Measurements from ENCODE around the gene ASXL1.
A peak's percentile ranks its signal among the peaks of the same experiment; 100 is the strongest.
"Not testable (repeated sequence)": the region's sequence is repeated elsewhere in the genome, so short reads cannot be mapped to it uniquely, and the experiment has no call there.

The ASXL1 gene

GRCh38 chr20:32363492-32363891 lies 5.4 kb downstream of the ASXL1 start:
- no peak for DNase-seq

- peak; percentile 16 for DNase-seq
These were observed 6.5 kb downstream of the ASXL1 start for GRCh38 chr20:32364554-32365208.

GRCh38 chr20:32365564-32365963 lies 7.4 kb downstream of the ASXL1 start:
- no peak for DNase-seq

- no peak for DNase-seq
These were observed 8.2 kb downstream of the ASXL1 start for GRCh38 chr20:32366380-32366779.

DNA sequence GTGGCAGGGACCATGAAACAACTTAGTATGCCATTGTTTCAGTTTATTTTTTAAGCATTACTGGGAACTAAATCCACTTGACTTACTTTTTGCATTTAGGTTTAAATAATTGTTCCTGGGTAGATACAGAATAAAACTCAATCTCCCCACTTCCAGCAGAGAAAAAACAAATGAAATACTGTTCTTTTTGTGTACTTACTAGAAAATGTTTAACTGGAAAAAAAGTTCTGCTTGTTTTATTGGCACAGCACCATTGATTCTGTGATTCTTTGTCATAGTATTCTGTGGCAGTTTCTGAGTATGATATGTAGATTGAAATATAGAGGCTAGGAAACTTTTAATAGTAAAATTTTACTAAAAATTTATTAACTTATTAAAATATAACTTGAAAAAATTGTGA lies 10.2 kb downstream of the ASXL1 start:
- no peak for DNase-seq

DNA sequence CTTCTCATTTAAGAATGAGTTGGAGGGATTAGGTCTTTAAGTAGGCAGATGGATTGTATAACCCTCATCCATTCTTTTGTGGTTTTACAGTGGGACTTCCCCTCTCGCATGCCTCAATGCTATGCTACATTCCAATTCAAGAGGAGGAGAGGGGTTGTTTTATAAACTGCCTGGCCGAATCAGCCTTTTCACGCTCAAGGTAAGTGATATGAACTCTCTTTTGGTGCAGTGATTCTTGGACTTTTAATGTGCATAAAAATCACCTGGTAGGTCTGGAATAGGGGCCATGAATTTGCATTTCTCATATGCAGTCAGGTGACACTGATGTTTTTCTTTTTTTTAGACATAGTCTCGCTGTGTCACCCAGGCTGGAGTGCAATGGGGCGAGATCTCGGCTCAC lies 10.8 kb downstream of the ASXL1 start:
- DNase-seq = no peak

DNA sequence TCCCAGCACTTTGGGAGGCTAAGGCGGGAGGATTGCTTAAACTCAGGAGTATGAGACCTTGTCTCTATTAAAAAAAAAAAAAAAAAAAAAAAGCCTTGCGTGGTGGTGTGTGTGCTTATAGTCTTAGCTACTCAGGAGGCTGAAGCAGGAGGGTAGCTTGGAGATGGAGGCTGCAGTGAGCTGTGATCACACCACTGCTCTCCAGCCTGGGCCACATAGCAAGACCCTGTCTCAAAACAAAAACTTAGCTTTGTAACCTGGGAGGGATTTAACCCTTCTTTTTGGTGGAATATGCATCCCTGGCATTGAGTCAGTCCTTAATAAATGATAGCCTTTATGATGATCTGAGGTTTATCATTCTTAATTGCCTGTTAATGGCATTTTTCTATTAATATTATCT lies 12.8 kb downstream of the ASXL1 start:
- DNase-seq = no peak

DNA sequence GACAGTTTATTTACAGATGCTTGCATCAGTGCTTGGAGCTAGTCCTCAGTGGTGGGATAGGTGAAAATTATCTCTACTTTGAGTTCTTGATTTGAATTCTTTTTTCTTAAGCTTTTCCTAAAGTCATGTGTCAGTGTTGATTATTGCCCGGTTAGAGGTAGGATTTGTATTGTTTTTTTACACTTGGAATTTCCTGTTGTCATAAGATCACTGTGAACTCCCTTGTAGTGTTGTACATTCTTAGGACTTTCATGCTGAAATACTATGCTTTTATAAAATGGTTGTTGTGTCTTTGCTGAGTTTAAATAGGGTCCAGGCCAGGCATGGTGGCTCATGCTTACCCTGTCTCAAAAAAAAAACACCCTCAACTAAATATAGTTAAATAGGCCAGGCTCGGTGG lies 20.3 kb downstream of the ASXL1 start:
- no peak for DNase-seq

GRCh38 chr20:32380037-32380436 lies 21.9 kb downstream of the ASXL1 start:
- DNase-seq = not testable (repeated sequence)

- DNase-seq = no peak
These were observed 22.6 kb downstream of the ASXL1 start for GRCh38 chr20:32380745-32381144.

GRCh38 chr20:32382102-32382950 lies 24.2 kb downstream of the ASXL1 start:
- DNase-seq = no peak

GRCh38 chr20:32383441-32383840 lies 25.3 kb downstream of the ASXL1 start:
- DNase-seq = not testable (repeated sequence)

DNA sequence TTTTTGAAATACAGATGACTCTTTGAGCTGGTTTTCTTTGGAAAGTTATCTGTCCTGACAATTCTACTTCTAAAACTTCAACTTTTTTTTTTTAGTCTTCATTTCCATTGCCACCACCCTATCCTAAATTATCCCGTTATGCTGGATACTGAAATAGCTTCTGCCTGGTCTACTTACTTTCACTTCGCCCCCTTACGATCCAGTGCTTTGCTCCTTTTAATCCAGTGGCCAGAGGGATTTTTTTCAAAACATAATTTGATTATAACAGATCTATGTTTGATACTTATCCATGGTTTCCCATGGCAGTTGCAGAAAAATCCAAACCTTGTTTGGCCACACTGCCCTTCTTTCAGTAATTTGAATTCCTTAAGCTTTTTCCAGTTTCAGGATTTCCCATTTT lies 27.4 kb downstream of the ASXL1 start:
- DNase-seq = no peak

GRCh38 chr20:32386091-32386490 lies 28.0 kb downstream of the ASXL1 start:
- no peak for DNase-seq

DNA sequence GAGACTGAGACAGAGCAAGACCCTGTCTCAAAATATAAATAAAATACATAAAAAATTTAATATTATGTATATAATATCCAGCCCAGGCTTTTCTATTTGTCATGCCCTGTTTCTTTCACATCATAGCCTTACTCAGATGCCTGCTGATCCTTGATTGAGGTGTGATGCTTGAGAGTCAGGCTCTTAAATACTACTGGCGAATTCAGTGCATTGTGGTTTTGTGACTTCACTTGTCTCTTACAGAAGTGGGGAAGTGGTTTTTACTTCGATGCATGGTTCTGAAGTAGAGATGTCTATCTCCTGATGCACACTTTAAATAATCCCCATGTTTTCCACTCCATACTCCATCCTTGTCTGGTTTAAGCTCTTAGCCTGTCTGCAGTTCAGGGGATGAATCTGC lies 29.1 kb downstream of the ASXL1 start:
- DNase-seq = no peak

GRCh38 chr20:32391003-32391402 lies 32.9 kb downstream of the ASXL1 start:
- DNase-seq = no peak

GRCh38 chr20:32395066-32395465 lies 36.9 kb downstream of the ASXL1 start:
- no peak for DNase-seq

GRCh38 chr20:32396646-32397160 lies 38.6 kb downstream of the ASXL1 start:
- DNase-seq = no peak

DNA sequence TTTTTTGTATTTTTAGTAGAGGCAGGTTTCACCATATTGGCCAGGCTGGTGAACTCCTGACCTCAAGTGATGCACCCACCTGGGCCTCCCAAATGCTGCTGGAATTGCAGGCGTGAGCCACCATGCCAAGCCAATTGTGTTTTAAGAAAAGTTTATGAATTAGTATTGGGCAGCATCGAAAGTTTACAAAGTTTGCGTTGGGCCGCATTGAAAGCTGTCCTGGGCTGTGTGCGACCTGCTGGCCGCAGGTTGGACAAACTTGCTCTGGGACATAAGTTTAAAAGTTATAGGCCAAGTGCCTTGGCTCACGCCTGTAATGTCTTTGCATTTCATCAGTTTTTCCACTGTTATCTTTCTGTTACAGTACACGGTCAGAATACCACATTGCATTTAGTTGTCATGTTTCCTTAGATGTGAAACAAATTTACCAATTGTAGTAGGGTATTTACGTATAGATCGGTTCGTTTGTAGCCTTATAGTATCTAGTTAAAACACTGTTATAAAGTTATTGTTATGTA lies 39.5 kb downstream of the ASXL1 start:
- DNase-seq = no peak

- no peak for DNase-seq
These were observed 42.3 kb downstream of the ASXL1 start for GRCh38 chr20:32400476-32400875.

DNA sequence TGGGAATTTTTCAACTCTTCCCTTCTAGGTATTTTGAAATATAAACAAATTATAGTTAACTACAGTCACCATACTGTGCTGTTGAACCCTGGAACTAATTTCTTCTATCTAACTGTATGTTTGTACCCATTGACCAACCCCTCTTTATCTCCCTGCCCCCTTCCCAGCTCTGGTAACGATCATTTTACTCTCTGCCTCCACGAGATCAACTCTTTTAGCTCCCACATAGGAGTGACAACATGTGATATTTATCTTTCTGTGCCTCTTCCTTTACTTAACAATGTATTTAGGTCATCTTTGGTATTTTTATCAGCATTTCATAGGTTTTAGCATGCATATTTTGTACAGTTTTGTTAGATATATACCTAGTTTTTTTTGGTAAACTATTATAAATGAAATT lies 45.9 kb downstream of the ASXL1 start:
- DNase-seq = no peak

GRCh38 chr20:32406701-32407100 lies 48.6 kb downstream of the ASXL1 start:
- no peak for DNase-seq

DNA sequence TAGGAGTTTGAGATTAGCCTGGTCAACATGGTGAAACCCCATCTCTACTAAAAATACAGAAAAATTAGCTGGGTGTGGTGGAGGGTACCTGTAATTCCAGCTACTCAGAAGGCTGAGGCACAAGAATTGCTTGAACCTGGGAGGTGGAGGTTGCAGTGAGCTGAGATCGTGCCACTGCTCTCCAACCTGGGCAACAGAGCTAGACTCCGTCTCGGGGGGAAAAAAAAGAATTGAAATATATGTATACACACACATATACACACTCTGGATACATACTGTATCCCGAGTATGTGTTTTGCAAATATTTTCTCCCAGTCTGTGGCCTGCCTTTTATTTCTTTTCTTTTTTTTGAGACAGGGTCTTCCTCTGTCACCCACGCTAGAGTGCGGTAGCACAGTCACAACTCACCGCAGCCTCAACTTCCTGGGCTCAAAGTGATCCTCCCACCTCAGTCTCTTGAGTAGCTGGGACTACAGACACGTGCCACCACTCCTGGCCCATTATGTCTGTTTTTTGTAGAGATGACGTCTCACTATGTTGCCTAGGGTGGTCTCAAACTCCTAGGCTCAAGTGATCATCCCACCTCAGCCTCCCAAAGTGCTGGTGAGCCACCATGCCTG lies 49.1 kb downstream of the ASXL1 start:
- not testable (repeated sequence) for DNase-seq
